NCI-H1417 treated with DMSO at 0.1 percent for 48 hours (cell line): ENCODE results near the gene SHC2.
"Not testable (repeated sequence)": the region's sequence is repeated elsewhere in the genome, so short reads cannot be mapped to it uniquely, and the experiment has no call there.

ENCODE experiments used
- DNase-seq: peaks from one replicate; lab custom pipeline; 2025; lab: John Stamatoyannopoulos, UW

SHC2 gene

GRCh38 chr19:406135-406781, 54.6 kb downstream of the SHC2 start:
- no peak for DNase-seq

DNA sequence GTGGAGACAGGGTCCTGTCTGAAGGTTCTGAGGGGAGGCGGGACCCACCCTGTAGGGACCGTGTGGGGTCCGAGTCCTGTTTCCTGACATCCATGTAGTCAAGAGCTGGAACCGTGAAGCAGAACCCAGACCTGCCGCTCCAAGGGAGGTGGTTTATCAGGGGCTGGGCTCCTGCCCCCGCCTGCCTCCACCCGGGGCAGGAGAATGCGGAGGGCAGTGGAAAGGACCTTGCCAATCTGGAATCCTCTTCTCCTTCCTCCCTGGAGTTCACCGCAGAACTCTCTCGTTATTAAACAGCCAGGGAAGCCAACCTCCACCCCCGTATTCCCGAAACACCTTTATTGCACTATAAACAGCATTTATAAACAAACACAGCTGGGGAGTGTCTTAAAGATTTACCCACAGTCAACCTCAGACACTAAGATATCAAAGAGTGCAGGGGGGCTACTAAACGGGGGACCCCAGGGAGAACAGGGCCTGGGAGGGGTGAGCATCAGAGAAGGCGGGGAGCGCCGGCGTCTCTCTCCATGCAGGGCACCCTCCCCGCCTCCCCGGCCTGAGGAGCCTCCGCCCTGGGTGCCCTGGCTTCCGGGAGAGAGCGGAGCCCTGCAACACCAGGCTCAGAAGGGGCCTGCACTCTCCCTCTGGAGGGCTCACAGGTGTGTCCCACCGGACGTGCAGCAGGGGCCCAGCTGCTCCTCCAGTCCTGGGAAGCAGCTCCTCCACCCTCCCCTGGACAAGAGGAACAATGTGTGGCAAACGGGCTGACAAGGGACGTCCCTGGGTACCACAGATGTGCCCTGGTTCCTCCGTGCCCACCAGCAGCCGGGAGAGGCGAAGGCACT, 55.5 kb downstream of the SHC2 start:
- no peak for DNase-seq

GRCh38 chr19:403221-404027, 57.4 kb downstream of the SHC2 start:
- peak; percentile 51 for DNase-seq

DNA sequence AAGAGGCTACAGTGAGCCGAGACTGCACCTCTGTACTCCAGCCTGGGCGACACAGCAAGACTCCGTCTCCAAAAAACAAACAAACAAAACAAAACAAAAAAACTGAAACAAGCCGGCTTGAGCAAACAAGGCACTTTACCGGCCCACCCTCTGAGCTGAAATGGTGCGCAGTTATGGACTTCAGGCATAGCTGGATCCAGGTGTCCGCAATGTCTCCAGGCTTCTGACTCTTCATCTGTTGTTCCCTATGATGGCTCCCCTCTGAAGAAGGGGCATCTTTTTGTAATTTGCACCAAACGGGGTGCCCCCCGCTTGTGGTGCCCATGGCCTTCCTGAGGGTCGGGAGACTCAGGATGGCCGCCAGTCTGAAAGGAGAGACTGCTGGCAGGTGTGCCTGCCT, 58.0 kb downstream of the SHC2 start:
- no peak for DNase-seq

DNA sequence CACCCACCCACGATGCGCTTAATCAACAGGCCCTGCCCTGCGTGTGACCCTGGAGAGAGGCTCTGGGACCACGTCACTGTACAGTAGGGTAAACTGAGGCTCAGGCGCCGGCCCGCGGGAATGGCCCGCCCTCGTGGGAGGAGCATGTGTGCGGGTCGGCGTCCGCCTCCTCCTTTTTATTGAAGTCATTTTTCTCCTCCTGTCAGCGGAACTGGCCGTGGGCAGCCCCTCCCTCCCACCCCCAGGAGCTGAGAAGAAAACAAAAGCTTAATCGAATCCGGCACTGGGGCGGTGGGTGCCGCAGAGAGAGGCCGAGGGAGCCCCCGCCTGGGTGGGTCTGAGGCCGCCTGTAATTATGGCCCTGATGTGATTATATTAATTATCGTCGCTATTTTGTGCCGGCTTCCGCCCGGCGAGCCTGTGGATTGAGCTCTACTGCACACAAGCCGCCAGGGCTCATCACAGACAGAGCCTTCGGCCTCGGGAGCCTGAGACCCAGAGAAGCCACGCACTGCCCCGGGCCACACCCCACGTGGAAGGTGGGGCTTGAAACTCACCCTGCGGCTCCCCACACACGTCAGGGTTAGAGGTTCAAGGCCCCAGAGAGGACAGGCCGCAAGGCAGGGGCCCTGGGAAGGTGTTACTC, 58.8 kb downstream of the SHC2 start:
- peak; percentile 86 for DNase-seq

DNA sequence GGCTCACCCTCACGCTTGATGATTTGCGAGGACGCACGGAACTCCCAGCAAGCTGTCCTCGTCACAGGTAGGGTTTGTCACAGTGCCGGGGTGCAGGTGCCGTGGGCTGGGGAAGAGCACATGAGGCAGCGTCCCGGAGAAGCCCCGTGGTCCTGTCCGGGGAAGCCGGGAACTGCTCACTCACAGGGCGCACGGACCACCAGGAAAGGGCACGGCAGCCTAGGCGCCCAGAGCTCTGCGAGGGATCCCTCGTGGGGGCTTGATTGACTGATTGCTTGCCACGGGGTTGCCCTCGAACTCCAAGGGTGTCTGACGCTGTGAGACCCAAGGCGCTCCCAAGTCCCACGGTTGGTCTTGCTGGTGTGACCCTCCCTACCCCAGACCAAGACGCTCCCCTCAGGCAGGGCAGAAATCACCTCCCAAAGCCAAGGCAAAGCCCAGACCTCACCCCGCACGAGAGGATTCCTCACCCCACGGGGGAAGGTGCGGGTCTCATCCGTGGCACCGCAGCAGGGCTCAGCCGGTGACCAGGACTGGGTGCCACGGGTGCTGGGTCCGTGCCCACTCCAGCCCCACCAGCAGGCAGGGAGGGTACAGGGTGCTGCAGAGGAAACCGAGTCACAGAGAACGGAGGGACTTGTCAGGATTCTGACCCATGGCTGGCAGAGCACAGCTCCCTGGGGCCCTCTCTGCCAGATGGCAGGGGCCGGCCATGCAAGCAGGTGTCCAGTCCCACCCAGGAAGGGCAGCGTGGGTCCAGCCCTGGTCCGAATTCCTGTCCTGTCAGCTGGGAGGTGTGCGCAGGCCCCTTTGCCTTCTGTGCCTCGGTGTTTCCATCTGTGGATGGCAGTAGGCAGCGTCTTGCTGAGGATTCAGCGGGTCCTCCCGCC, 59.6 kb downstream of the SHC2 start:
- DNase-seq: no peak

DNA sequence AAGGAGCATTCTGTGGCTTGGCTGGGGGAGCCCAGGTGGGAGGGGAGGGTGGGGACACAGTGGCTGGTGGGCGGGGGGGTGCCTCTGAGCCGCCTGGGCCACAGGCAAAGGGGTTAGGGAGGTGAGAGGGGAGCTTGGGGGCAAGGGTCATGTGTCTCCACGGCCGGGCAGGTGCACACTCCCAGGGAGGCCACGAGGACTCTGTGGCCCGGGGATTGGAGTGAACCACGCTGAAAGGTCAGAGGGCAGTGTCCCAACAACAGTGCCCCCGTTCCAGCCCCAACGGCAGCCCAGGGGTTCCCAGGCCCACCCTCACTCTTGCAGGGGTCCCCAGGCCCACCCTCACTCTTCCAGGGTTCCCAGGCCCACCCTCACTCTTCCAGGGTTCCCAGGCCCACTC, 61.5 kb downstream of the SHC2 start:
- DNase-seq: no peak

DNA sequence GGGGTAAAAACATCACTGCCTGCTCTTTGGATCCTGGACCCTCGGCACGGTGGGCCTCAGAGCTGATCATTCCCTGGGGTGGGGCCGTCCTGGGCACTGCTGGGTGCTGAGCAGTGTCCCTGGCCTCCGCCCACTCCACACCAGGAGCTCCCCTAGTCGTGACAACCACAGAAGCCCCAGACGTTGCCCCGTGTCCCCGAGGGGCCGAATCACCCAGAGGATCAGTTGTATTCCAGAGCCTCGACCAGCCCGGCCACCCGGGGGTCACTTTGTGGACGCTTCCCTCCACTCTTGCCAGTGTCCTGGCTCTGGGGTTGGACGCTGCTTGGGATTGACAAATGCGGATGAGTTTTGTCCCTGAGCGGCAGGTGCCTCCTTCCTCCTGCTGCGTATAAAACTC, 62.1 kb downstream of the SHC2 start:
- no peak for DNase-seq

- DNase-seq: no peak
Observed at GRCh38 chr19:397941-398706, 62.7 kb downstream of the SHC2 start.

- DNase-seq: no peak
Observed at GRCh38 chr19:397321-397720, 63.5 kb downstream of the SHC2 start.

DNA sequence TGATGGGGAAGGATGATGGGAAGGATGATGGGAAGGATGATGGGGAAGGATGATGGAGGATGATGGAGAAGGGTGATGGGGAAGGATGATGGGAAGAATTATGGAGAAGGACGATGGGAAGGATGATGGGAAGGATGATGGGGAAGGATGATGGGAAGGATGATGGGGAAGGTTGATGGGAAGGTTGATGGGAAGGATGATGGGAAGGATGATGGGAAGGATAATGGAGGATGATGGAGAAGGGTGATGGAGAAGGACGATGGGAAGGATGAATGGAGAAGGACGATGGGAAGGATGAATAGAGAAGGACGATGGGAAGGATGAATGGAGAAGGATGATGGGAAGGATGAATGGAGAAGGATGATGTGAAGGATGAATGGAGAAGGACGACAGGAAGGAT, 65.4 kb downstream of the SHC2 start:
- DNase-seq: no peak

DNA sequence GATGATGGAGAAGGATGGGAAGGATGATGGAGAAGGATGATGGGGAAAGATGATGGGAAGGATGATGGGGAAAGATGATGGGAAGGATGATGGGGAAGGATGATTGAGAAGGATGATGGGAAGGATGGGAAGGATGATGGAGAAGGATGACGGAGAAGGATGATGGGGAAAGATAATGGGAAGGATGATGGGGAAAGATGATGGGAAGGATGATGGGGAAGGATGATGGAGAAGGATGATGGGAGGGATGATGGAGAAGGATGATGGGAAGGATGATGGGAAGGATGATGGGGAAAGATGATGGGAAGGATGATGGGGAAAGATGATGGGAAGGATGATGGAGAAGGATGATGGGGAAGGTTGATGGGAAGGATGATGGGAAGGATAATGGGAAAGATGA, 66.0 kb downstream of the SHC2 start:
- not testable (repeated sequence) for DNase-seq

DNA sequence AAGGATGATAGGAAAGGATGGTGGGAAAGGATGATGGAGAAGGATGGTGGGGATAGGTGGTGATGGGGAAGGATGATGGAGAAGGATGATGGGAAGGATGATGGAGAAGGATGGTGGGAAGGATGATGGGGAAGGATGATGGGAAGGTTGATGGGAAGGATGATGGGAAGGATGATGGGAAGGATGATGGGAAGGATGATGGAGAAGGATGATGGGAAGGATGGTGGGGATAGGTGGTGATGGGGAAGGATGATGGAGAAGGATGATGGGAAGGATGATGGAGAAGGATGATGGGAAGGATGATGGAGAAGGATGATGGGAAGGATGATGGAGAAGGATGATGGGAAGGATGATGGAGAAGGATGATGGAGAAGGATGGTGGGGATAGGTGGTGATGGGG, 67.3 kb downstream of the SHC2 start:
- not testable (repeated sequence) for DNase-seq

GRCh38 chr19:392375-392970, 68.4 kb downstream of the SHC2 start:
- DNase-seq: peak; percentile 64

- no peak for DNase-seq
Observed at GRCh38 chr19:391726-392374, 69.0 kb downstream of the SHC2 start.

DNA sequence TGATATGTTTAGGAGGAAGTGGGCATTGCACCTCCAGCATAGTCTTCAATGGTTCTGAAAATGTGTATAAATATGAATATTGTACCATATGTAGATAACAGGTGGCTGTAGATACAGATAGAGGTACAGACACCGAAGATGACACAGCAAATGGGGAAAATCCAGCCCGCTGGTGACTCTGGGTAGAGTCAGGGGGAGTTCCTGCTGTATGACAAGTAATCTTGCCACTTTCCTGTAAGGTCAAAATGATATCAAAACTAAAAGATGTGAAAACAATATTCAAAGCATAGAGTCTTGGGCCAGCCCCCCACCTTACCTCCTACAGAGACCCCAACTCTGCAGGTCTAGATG, 69.7 kb downstream of the SHC2 start:
- no peak for DNase-seq

- no peak for DNase-seq
Observed at GRCh38 chr19:390386-391206, 70.2 kb downstream of the SHC2 start.

DNA sequence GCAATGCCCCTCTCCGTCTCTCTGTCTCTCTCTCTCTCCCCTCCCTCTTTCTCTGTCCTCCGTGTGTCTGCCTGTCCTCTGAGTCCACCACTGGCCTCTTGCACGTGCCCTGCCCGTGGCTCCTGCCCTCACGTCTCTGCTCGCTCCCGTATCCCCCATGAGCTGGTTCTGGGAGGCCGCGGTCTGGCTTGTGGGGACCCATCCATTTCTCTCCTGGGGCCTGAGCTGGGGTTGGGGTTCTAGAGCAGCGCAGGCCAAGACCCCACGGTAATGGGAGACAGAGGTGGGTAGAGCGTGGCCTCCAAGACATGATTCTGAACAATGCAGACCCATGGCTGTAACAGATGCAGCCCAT, 70.9 kb downstream of the SHC2 start:
- DNase-seq: no peak
